NOMO-1 (cell line): ENCODE measurements around the gene SLC45A1.

Source experiments
- DNase-seq, 2 experiments: peaks; one replicate each; lab custom pipeline; 2025; ENCODE audit not compliant: unreplicated experiment in 2 of 2; lab: John Stamatoyannopoulos, UW

Gene SLC45A1

DNA sequence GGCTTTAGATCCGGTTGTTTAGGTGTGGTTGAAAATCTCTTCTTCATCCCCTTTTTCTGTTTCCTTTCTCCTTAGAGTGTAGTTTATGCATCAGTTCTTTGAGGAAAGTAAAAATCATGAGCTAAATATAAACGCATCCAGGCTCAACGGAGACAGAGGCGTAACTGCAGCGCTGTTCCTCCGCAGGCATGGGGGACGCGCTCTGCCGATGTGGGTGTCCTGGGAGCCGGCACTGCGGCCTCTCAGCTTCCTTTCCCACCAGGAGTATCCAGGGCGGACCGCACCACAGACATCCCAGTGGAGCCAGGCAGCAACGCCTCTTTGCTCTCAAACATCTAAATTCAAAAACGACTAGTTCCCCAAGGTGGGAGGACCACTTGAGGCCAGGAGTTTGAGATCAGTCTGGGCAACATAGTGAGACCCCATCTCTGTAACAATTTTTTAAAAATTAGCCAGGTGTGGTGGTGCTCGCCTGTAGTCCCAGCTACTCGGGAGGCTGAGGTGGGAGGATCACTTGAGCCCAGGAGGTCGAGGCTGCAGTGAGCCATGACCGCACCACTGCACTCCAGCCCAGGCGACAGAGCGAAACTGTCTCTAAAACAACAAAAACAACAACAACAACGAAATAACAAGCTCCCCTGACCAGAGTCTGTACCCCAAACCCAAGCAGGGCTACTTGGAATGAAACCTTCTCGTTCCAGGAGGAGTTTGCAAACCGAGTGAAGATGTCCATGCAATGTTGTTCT, 16.4 kb downstream of the SLC45A1 start:
- no peak for DNase-seq

DNA sequence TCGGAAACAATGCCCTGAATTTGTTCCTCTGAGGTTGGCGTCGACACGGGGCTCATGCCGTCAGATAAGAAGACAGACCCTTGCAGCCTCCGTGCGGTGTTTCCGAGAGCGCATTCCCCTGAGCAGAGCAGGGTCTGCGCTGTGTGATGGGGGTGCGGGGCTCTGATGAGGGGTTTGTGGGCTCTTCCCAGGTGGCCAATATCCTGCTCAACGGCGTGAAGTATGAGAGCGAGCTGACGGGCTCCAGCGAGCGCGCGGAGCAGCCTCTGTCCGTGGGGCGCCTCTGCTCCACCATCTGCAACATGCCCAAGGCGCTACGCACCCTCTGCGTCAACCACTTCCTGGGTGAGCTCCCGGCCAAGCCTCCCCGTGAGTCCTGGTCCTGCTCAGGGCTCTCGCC, 17.3 kb downstream of the SLC45A1 start:
- no peak for DNase-seq

DNA sequence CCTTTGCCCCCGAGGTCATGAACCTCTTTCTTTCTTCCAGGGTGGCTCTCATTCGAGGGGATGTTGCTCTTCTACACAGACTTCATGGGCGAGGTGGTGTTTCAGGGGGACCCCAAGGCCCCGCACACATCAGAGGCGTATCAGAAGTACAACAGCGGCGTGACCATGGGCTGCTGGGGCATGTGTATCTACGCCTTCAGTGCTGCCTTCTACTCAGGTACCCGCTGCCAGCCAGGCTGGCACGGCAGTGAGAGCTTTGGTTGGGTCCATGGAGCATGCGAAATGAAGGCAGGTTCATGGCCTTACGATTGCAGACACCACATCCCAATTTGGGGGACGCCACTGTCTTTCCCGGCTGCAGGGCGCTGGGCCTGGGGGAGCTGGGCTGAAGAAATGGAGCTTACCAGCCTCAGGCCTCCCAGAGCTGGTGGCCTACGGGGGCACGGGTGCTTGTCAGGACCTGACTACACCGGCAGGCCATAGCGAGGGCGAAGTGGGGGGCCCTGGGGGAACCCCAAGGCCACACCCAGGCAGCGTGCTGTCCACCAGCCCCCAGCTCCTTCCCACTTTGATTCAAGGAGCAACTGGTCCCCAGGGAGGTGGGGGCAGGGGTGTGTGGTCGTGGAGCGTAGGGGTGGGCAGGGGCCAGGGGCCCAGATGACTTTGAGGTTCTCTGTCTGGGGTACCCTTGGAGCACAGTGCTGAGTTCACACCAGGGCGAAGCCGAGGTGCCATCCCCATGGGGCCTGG, 20.0 kb downstream of the SLC45A1 start:
- no peak for DNase-seq

DNA sequence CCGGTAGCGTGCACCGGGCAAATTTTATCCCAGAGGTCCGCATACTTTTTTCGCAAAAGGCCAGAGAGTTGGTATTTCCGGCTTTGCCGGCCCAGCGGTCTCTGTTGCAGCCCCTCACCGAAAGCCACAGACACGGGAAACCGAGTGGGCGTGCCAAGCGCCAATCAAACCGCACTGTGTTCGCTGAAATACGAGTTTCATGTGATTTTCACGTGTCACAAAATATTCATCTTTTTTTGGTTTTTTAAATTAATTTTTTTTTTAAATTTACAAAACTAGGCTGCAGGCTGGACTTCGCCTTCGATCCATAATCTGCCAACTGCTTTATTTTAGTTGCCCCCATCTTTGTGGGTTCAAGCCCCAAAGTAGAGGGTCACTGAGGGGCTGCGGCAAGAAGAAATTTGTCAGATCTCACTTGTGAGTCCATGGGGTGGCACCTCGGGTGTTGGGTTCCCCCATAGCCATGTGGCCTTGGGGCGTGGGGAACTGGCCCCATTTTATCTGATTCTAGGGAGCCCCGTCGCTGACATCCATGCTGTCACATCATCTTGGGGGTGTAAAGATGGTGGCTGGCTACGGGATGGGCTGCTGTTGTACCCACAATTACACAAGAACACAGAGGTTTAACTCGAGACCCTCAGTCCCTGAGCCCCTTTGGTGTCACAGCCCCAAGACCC, 20.8 kb downstream of the SLC45A1 start:
- no peak for DNase-seq

DNA sequence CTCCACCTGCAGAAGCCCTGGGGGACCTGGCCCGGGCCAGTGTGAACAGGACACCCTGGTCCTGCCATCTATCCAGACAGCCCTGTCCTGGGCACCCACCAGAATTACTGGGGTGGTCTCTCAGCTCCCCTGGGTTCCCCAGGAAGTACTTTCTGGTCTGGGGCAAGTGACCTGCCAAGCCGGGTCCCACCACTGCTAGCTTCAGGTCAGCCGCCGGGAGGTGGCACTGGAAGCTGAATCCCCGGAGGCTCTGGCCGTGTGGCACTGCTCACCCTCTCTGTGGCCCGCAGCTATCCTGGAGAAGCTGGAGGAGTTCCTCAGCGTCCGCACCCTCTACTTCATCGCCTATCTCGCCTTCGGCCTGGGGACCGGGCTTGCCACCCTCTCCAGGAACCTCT, 21.3 kb downstream of the SLC45A1 start:
- DNase-seq = no peak

DNA sequence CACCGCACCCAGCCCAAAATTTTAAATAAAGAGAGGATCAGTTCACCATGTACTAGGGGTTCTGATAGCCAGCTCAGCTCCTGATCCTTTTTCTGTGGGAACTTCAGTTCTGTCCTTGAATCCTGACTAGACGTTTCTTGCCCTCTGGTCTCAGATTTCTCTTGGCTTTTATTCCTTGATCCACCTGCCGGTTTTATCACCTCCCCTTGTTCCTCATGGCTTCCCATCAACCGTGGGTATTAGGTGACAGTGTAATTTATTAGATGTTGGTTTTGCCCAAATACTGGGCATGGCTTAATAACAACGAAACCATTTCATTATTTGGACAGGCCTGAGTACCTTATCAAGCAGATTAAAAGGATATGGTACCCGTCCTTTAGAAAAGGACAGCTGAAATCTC, 22.5 kb downstream of the SLC45A1 start:
- no peak for DNase-seq

DNA sequence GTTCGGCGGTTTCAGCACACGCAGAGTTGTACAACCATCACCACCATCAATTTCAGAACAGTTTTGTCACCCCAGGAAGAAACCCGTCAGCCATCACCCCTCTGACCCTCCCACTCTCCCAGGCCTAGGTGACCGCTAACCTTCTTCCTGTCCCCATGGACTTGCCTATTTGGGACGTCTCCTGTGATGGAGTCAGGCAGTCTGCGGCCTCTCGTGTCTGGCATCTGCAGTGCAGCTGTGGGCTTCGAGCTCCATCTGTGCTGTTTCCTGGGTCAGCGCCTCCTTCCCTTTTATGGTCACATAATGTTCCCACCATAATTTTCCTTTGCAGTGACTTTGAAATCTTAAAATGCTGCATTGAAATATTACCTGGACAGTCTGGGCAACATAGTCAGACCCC, 24.4 kb downstream of the SLC45A1 start:
- DNase-seq = no peak

DNA sequence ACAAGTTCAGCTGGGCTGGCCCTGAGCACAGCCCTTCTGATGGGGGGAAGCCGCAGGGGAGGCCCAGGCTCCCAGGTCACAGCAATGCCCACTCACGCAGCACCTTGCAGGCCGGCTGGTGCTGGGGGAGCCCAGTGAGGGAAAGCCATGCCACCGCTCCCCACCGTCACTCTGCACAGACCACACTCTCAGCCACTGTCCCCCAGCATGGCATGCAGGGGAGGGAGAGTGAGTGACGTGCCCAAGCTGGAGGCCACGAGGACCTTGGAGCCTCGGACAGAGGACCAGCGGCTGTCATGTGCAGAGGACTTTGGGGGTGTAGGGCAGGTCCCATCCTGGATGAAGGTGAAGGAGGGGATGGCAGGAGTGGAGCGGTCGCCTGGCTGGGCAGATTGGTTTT, 25.1 kb downstream of the SLC45A1 start:
- DNase-seq = no peak

DNA sequence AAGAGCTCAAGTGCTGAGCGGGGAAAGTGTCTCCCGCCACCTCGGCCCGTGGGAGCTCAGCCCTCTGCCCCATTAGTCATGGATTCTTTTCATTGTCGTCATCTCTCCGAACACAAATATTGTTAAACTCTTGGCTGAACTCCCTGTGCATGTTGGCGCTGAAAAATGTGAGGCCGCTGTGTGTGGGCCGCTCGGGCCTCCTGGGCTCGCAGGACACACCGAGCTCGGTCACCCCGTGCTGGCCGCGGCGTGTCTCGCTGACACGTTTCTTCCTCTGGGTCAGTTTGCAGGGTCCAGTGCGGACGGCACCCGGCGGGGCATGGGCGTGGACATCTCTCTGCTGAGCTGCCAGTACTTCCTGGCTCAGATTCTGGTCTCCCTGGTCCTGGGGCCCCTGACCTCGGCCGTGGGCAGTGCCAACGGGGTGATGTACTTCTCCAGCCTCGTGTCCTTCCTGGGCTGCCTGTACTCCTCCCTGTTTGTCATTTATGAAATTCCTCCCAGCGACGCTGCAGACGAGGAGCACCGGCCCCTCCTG, 25.6 kb downstream of the SLC45A1 start:
- DNase-seq = no peak

DNA sequence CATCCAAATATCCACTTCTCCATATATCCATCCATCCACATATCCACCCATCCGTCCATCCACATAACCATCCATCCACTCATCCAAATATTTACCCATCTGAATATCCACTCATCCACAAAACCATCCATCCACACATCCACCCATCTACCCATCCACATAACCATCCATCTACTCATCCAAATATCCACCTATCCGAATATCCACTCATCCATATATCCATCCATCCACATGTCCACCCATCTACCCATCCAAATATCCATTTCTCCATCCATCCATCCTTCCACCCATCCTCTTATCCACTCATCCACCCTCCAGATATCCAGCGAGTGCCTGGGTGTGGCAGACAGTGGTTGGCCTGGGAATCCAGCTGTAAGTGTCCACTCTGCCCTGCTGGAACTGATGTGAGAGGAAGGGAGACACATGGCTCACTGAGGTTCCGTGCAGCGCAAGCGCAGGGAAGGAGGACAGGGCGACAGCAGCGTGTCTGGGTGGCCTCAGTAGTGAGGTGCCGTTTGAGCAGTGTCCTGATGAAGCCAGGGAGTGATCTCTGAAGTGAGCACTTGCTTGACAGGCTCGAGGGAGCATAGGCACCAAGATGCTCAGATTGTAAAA, 27.1 kb downstream of the SLC45A1 start:
- no peak for DNase-seq

DNA sequence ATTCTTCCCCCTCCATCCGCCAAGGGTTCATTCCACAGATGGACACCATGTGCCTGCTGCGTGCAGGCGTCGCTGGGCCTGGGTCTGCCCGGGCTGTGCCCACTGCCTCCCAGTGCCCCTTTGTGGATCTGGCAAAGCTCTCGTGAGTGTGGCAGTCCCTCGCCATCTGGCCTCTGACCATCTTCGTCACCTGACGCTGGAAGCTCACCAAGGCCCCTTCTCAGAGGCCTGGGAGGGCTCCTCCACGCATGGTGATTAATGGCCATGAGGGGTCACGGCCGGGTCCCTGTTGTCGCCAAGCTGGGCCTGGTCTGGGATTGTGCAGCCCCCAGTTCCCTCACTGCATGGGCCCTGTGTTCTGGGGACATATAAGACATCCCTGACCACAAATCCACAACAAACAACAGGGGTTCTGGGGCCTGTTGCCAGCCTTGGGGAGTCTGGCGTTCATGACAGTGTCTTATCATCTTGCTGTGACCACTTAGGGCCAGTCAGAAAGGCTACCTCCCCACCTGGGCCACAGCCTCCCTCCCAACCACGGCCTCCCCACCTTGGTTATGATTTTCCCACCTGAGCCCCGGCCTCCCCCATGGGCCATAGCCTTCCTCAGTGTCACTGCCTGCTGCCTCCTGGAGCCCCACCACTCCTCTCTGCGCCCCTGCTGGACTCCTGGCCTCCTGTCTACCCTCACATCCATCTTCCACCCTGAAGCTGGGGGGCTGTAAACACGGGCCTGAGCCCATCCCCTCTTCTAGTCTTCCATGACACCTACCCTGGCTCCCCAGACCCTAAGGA, 27.9 kb downstream of the SLC45A1 start:
- DNase-seq = no peak

DNA sequence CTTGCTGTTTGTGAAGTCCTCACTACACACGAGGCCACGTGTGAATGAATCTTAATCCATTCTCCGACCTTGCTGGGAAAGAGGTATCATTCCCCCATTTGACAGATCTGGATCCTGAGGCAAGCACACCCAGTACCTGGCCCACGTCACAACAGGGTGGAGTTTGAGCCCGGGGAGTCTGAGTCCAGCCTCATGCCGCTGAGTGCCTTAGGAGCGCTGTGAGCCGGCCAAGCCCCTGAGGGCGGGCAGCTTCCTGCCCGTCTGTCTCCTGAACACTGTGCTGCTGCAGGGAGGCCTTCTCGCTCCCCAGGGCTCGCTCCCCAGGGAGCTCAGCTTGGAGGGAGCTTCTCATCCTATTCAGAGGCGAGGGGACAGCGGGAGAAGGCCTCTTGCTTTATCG, 29.7 kb downstream of the SLC45A1 start:
- no peak for DNase-seq

DNA sequence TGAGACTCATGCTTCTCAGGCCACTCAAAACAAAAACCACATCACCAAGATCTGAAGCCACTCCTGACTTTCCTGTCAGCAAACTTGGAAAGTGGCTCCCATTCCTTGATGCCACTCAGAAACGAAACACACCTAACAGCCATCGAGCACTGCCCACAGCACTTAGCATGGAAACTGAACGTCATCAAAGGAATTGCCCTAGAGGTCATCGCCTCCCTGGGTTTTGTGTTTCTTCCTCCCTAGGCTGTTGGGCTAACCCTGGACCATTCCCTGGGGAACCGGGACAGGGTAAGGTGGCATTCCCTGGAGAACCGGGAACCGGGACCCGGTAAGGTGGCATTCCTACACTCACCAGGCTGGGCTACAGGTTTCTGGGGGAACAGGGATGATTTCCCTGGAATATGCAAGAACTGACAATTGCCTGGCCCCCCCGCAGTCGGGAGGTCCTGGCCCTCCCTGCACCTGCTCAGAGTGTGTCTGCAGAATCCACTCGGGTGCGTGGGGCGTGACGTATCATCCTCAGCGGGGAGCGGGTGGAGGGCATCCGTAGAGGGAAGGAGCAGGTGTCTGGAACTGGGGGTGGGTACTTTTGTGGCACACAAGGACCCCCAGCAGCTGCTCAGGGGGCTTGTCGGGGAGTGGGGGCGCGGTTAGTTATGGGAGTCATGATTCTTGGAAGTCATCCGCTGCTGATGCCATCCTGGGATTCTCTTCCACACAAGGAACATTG, 30.3 kb downstream of the SLC45A1 start:
- DNase-seq = no peak

DNA sequence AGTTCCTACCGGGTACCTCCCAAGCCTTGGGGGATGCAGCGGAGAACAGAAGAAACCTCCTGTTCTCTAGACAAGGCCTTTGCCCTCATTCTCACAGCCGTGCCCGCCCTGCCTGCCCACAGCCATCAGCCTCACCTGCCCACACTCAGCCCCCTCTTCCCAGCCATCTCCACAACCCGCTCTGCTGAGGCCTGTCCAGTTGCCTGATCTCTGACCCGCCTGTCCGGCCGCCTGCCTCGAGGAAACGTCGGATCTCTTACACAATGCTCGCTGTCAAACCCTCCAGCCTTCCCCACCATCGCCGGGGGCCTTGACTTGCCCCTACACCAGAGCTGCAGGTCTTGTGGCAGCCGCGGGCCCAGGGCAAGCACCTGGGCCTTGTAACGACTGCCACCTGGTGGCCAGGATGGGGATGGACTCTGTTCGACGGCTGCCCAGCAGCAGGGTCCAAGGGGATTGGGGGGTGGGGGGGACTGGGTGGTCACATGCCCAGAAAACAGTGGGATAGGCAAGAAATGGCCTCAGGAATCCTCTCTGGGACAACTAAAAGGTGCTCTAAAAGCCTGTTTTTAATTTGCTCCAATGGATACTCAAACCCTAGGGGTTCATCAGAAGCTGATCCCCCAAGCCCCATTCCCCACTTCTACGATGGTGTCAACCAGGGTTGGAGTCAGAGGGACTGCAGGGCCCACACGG, 31.0 kb downstream of the SLC45A1 start:
- peak; percentile 16 to 71 for DNase-seq

DNA sequence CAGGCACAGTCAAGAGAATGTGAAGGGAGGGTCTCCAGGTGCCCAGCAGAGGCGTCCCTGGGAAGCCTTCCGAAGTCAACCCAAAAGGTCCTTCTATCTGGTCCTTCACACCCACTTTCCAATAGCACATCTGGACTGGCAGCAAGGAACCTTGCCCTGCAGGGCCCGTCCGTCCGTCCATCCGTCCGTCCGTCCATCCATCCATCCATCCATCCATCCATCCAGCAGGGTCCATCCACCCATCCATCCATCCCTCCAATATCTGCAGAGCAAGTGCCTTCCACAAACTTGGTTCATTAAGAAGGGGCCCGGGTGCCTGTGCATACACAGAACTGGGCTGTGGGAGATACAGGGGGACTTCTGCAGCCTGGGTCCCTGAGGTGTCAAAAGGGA, 31.6 kb downstream of the SLC45A1 start:
- no peak for DNase-seq

DNA sequence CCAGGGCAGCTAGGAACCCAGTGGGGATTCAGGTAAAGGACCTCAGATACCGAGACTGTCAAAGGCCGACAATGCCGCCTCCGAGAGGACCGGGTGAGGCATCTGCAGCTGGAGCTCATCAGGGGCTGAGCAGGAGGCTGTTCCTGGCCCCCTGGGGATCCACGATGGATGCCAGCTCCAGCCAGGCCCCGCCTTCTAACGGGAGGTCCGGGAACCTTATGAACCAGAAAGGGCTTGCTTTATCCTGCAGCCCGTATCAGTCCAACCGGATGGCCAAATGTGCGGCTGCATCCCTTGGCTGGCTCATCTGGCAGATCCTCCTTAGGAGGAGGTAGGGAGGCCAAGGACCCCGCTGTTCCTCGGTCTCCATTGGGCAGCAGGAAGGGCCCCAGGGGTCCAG, 32.0 kb downstream of the SLC45A1 start:
- no peak for DNase-seq

DNA sequence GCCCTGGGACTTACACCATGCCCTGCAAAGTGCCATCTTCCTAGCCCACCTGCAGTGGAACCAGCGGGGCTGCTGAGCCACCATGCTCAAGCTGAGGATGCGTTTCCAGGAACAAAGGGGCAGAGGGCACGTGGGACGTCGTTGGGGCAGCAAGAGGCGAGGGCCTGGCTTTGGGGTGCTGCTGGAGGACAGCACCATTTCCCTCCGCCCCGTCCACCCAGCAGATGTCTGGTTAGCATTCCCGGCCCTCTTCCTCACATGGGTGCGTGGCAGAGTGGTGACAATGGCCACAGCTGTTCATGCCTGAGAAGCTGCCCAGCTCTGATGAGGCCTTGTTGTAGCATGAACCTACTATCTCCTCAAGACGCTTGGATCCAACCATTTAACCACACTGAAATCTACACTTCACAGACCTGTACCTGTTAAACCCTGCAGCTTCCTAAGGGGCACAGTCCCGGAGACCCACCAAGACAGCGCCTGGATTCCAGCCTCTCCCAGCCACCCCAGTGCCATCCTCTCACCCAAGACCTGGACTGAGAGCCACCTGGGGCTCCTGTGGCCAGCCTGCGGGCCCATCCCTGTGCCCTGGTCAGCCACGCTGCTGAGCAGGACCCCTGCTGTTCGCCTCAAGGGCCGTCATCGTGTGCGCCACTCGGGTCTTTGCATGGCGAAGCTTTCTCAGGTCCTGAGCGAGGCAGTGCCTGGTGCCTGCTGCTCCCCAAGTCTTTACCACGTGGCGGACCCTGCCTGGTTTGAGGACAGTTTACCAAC, 33.2 kb downstream of the SLC45A1 start:
- no peak for DNase-seq

DNA sequence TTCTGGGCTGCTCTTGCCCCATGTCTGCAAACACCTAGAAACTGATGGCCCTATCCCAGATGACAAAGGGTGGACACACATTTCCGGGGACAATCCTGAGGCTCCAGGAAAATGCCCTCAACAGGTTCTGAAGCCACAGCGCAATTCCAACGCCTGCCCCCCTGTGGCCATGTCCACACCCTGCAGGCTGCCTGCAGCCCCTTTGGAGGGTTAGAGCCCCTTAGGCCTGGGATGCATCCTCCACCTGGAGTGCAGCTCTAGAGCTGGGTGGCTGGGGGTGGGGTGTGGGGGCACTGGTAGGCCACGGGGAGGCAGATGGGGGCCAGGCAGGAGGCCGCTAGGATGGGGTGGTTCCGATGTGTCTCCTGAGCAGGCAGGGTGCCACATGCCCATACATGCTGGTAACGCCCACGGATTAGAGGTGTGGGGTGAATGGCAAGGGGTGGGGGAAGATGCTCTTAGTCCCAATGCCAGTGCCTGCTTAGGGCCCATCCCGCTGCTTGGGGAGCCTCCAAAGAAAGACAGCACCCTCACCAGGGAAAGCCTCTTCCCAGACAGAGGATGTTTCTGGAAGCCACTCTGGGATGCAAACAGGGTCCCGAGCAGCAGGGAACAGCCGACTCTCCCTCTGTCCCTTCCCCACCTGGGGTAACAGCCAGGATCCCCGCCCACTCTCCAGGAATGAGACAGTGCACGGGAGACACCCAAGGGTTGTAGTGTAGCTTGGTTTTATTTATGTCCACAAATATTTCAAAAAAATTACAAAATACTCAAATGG, 34.0 kb downstream of the SLC45A1 start:
- no peak for DNase-seq
